HT1080 (cell line): ENCODE measurements around the gene INPP4B. TPM values are rescaled to one million over a fixed set of nuclear protein-coding genes. Genes with fewer than 3 reads are reported as not detected.

Experiments
- DNase-seq: peaks from one replicate; pipeline ENCODE4 v3.0.0-alpha.2; 2015; ENCODE audit warnings: low read depth
- total RNA-seq: library from RNA; depleted of rRNA; stranded (reverse); fragments of >200 nt; shearing (Covaris generic); gene quantifications from 2 replicates; pipeline ENCODE4 v1.2.3, GENCODE V29; 2014

INPP4B gene
- total RNA-seq, 1 experiment from 2014 or later, result 9.3 TPM

DNA sequence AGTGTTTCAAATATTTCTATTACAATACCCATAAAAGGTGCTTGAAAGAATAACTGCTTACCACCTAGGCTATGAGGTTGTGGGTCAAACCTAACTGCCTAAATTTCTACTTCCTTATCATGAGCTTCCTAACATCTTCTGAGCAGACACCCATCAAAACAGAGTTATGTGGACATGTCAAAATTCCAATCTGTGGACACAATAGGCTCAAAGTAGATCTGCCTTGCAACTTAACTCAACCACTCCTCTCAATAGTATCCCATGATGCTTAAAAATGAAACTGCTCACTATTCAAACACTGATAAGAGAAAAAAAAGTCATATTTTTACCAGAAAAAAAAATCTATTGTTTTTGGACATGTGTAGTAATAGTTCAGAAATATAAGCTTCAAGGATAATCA, 462.7 kb downstream of the INPP4B start:
- DNase-seq, result no peak

DNA sequence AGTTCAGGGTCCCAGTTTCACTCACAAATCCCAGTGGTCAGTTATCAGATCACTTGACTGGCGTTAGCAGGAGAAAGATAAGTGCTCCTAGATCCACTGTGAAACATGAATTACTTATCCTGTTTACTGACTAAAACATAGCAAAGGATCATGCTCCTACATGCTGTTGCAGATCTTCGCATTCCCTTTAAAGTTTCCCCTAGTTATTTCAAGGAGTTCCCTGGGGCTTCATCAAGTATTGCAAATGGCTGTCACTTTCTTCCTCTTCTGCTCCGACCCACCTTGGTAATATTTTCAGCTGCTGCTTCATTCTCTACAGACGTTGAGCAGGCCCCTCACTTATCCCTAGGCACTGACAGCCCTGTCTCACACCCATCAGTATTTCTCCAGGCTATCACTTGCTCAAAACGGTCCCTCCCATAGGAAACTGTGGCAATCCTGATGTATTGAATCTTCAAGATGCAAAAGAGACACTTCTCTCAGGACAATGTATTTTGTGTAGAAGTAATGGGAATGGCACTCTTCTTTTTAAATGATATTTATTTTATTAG, 466.0 kb downstream of the INPP4B start:
- DNase-seq, result no peak

DNA sequence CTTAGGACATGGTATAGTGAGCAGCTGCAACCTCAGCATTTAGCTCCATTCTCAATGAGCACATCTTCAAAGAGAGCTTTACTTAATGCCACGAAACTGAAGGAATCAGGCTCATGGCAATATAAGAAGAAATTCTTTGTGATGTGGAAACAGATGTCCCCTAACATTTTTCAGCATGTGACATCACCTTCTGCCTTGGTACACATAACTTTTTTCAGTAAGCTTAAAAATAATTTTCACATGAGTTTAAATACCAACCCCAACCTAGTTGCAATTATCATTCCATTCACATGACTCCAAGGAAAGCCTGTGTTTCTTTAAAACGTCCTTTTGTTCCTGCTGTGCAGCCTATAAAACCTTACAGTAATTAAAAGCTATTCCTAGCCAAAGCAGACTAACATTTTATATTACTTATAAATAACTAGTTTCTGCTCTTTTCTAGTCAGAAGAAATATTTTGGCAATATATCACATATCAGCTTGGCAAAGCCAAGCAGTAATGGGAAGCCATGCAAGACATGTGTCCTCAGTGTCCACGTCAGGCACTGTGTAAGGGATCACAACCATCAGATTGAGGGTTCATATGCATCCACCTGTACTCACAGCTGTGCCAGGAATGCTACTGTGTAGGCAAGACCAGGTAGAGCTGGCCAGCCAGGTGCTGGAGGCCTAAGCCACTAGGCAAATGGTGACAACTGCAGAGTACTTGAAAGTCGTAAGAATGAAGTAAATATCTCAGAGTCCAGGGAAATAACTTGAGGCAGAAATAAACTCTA, 466.6 kb downstream of the INPP4B start:
- peak; percentile 84 for DNase-seq

DNA sequence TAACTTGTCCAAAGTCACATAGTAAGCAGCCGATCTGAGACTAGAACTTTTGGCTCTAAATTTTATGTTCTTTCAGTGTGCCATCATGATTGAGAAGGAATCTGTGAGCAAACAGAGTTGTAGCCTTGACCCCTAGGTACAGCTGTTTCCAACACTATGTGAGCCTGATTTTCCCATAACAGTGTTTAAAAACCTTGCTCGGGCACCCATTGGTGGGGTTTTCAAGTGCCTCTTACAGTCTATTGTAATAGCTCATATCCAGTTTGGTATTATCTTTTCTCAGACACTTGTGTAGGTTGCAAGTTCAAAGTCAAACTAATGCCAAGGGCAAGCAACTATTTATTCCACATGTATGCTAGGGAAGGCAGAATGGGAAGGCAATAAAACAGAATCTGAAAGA, 467.9 kb downstream of the INPP4B start:
- no peak for DNase-seq

DNA sequence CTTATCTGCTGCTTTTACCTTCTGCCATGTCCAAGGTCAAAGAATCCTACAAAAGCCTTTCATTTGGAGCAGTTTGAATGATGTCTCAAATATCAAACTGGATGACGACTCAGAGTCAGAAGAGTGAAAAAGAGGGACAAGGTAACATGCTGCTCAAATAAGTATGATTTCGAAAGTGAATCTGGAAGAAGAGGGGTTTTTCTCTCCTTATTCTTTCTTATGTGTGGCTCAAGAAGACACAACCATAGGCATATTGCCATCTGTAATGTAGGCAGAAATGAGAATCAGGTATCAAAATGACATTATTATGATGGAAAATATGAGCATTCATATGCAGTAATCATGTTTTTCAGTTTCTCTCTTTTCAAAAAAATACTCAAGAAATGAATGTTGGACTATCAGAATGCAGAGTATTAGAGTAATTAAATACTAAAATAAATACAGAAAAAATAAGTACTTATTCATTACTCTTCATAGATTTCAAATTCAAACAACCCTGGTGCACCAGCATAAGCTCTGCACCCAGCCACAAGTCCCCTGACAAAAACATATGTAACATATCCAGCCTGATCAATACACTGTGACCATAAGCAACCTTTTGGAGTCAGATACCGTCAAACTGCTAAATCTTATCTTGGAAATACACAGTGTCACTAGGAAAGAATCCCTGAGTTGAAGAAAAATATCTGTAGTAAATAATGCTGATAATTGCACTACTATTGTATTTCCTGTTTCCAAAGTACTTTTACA, 468.6 kb downstream of the INPP4B start:
- no peak for DNase-seq

DNA sequence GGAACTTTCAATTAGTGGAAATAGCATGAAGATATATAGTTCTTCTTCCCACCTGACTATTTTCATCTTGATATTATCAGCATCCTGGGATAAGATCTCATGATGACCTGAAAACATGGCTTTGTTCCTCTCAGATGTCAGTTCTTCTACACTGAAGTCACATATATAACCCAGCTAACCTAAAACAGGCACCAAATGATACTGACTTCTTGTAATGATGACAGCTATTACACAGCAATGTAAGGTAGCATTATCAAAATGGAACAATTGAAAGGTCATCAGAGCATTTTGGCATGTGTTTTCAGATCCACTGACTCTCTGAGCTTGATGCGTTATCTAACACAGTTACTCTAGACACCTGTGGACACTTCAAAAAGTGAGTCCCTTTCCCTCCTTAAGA, 469.9 kb downstream of the INPP4B start:
- no peak for DNase-seq

DNA sequence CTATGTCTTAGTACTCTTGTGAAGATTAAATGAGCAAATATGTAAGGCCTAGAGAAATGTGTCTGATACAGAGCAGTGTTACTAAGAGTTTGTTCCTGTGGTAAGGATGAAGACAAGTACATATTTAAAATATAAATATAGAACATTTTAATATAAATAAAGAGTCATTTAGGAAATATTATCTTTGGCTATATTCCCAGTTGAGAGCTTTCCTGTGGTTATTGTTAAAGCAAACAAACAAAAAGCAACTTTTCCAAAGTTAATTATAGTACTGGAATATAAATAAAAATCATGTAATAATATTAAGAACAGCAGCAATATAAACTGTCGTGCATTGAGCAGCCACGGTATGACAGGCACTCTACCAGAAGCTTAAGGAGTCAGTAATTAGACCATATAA, 472.5 kb downstream of the INPP4B start:
- no peak for DNase-seq

DNA sequence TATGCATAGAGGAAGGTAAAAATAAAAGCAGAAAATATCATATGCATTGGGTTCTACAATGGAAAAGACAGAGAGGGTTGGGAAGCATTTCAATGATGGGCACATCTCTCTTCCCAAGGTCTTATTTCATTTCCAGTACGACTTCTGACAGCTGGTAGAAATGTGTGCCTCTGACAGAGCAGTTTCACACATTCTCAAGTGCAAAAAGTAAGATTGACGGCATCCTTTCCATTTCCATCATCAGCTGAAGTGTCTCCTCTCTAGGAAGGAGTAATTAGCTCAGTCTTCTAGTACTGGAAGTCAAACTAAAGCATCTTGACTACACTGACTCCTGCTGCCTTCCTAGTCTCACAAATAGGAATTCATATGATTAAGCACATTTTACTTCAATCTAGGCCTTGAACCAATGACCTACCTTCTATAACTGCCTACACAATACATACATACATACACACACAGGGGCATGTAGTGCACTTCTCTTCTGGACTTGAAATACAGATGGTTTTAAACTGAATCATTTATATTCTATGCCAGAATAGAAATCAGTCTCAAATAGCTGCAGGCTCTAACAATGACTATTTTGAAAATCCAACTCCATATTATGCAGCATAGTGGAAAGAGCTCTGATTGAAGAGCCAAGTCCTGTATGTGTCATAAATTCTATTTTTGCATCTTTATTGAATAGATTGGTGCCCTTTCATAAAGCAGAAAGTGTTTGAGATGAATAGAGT, 473.4 kb downstream of the INPP4B start:
- DNase-seq, result no peak

DNA sequence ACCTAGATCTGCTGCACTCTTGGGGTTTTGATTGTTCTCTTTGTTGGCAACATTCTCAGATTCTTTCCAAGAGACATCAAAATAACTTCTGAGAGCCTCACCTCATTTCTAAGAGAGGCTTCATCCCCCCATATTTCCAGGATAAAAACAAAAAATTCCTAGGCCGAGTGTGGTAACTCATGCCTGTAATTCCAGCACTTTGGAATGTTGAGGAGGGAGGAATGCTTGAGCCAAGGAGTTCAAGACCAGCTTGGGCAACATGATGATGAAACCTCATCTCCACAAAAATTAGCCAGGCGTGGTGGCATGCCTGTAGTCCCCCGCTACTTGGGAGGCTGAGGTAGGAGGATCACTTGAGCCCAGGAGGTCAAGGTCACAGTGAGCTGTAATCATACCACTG, 477.0 kb downstream of the INPP4B start:
- DNase-seq, result no peak

DNA sequence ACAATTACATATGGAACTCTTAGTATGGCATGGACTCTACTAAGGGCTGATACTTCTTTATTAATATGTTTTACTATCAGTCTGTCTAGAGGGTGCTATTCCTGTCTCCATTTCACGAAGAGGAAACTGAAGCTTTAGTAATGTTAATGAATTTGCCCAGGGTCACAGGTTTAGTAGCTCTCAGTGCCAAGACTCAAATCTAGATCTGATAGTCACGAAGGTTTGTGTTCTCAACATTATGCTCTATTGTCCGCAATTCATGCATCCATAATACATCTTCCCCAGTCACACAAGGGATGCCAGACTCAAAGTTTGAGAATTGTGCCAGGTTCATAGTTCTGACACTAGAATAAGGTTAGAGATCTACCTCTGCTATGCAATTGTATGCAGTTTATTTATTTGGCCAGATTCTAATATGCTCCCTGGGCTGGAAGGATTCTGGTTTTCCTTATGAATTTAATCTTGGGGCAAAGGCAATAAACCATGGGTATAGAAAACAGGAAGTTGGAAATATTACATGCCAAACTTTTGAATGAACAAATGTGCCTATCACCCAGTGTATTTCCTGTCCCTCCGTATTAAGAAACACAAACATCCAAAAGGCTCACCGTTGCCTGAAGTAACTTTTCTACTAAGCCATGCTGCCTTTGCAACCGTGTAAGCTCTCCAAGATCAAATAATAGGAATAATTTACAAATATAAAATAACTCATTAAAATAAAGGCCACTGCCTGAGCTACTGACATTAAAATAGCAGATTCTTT, 478.5 kb downstream of the INPP4B start:
- DNase-seq, result no peak

DNA sequence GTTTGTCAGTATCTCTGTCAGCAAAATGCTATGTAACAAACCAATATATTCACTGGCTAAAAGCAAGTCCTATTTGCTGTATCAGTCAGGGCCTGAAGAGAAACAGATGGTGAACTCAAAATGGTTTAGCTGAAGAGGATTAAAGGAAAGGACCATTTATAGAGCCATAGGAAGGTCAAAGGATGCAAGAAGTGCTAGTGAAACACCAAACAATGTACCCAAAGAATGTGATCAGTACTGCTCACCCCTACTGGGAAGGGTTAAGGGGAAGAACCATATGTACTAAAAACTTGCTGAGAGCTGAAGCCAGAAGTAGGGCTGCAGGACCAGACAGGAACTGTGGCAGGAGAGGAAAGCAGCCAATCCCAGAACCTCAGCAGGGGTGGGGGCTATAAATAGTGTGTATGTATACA, 479.3 kb downstream of the INPP4B start:
- DNase-seq, result no peak

DNA sequence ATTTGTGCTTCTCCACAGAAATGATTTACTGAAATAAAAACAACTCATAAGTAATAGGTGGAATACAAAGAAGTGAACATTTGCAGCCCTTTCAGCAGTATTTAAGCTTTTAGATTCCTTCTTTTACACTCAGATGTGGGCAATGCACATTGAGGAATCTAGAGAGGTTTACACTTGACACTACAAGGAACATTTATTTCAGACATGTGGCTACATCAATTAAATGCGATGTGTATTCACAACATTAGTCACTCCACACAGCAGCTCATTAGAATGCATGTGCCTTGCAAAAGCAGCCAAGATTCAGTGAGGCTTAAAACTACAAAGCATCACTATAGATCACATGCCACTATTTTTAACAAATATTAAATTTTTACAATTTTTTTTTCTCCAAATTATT, 480.7 kb downstream of the INPP4B start:
- no peak for DNase-seq

DNA sequence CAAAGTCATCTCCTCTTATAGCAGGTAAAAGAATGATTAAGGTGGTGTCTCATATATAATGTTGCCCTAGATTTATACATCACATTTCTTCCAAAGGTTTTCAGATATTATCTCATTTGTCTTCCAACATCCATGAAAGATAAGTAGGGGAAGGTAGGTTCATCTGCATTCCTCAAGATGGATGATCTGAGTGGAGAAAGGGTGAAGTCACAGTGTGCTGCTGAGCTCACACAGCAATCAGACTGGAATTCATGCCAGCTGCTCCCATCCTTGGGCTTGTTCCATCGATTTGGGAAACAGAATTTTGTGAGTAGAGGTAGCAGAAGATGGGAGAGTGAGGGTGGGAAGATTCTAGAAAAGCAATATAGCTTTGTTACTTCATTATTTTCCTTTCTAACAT, 482.4 kb downstream of the INPP4B start:
- no peak for DNase-seq

DNA sequence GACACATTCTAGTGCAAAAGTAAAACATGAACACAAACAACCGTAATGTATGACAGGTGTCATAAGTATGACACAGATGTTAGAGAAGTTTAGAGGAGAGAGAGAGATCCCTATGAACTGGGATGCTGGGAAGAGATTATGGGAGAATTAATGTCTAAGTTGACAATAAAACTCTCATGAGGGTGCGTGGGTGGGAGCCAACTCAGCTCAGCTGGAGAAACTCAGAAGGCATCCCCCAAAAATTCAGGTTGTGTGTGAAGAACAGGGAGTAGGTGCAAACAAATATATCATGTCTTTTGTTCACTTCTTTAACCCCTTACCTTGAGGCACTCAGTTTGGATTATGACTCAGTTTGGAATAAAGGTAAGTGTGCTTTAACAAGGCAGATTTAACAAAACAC, 484.1 kb downstream of the INPP4B start:
- DNase-seq, result no peak

DNA sequence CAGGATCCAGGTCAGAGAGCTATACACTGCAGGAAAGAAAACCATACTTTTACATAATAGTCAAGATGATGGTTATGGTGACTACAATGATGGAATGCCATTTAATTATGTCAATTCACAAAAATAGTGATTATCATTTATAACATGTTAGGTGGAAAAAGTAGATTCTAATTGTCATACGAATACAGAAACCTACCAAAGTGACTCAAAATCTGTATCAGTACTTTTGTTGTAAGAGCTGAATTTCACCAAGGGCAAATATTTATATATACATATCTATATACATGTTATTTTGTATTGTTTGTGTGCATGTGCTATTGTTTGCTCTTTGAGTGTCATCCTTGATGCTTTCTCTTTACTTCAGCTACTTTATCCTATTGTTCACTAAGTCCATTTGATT, 485.4 kb downstream of the INPP4B start:
- no peak for DNase-seq

DNA sequence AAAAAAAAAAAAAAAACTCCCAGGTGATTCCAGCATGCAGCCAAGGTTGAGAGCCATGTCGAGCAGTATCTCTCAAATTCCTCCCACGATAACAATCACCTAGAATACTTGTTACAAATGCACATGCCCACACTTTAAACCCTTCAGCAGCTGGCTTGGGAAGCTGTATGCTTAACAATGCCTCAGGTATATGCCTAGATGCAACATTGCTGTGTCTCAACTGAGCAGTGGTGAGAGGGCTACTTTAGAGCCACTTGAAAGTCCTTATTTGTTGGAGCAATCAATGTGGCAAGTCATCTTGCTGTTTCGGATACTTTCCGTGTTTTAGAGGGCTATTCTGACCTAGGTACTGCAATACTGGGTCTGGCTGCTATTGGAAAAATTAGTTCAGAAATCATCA, 487.4 kb downstream of the INPP4B start:
- no peak for DNase-seq

DNA sequence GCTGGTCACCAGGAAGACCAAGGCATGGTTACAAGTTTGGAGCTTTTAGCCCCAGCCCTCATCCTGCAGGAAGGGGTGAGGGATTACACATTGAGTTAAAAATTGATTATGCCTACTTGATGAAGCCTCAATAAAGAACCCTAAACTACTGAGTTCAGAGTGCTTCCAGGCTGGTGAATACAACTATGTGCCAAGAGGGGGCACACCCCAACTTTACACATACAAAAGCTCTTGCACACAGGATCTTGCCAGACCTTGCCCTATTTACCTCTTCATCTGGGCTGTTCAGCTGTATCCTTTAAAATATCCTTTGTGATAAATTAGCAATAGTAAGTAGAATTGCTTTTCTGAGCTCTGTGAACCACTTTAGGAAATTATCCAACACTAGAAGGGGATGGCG, 489.3 kb downstream of the INPP4B start:
- DNase-seq, result no peak

DNA sequence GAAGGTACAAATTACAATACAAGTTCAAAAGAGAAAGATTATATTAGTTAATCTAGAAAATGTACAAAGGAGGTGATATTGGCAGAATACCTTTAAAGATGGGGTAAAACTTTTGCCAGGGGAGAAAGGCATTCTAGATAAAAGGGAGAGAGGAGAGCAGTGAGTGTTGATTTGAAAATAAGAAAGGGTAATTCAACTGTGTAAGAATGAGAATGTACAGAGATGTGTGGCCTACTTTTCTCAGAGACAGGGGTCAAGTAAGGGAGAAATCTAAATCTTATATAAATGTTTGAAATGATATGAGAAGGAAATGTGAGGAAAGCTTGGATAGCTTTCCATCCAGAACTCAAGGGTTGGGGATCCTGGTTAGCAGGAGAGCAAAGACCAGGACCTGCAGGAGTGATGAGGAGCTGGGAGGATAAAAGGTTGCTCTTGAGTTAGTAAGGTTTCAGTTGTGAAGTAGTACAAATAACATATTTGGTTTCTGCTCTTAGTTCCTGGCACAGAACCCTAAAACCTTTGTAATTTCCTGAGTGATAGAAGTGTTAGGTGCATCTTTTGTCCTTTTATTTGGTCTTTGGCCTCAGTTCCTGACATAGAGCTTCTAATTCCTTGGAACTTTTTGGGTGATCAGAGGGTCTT, 489.9 kb downstream of the INPP4B start:
- DNase-seq, result no peak

DNA sequence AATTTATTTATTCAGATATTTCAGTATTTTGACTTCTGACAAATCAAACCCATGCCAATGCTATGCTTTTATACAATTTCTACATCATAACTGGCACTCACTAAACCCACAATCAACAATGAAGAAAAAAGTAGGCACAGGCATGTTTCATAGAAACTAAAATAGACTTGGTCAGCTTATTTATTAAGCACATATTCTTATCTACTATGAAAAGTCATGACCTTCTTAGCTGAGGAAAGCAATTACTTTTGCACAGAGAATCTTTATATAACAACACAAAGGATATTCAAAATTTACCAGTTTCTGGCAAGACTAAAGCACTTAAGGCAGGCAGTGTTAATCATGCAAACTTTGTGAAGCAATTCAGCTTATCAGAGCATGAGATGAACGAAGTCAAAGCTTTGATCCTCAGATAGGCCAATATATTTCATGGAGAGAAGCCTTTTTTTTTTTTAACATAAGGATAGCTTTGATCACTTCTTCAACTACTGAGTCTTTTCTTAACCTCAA, 490.6 kb downstream of the INPP4B start:
- DNase-seq, result no peak

DNA sequence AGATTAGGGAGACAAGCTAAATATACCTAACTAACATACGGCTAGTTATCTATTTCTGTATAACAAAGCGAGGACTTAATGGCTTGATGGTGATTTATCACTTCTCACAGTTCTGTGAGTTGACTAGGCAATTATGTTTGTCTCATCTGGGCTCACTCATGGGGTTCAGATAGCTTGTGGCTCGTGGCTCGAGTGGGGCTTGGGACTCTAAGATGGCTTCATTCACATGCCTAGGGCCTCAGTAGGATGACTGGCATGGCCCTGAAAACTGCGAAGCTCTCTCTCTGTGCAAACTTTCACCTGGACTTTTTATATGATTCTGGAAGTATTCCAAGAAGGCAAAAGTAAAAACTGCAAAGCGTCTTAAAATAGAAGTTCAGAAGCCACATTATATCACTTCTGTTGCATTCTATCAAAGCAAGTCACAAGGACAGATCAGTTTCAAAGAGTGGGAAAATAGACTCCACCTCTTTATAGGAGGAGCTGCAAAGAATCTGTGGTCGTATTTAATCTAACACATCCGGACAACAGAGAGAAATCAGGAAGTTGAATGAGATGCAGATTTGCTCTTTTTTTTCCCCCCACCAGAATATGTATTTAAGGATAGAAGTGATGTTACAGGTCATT, 491.2 kb downstream of the INPP4B start:
- no peak for DNase-seq
